NCI-H2107 treated with DMSO at 0.1 percent for 48 hours (cell line): ENCODE measurements around the gene ERO1A.

ENCODE experiments used
- DNase-seq: peaks from one replicate; lab custom pipeline; 2025; ENCODE audit not compliant: unreplicated experiment; lab: John Stamatoyannopoulos, UW

The ERO1A gene

GRCh38 chr14:52609445-52610044 is 85.8 kb downstream of the ERO1A start:
- no peak for DNase-seq

- no peak for DNase-seq
Observed at GRCh38 chr14:52607061-52607460, 88.3 kb downstream of the ERO1A start.

DNA sequence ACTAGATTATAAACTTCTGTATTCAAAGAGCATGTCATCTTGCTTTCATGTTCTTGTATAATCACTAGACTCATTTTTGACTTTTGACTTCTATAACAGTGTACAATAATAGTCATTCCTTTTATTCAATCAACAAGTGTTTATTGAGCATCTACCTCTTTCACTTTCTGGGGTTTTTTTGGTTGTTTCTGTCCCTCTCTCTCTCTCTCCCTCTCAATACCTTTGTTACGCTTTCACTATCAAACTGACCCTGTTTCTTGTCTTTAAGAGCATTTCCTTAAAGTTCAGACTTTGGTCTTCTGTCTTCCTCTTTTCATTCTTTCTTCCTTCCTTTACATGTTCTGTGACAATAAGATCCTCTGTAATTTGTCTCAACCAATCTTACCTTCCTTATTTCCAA is 93.2 kb downstream of the ERO1A start:
- no peak for DNase-seq

DNA sequence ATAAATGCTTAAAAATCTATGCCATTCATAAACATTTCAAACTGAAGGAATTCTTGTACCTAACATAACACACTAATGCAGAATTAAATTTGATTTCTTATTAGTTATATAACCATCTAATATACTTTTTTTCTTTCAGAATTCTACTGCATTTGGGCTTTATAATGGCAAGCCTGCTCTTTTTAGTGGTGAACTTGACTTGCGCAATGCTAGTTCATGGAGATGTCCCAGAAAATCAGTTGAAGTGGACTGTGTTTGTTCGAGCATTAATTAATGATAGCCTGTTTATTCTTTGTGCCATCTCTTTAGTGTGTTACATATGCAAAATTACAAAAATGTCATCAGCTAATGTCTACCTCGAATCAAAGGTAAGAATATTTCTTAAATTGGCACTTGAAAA is 95.4 kb downstream of the ERO1A start:
- no peak for DNase-seq

GRCh38 chr14:52598568-52598967 is 96.8 kb downstream of the ERO1A start:
- DNase-seq: no peak

DNA sequence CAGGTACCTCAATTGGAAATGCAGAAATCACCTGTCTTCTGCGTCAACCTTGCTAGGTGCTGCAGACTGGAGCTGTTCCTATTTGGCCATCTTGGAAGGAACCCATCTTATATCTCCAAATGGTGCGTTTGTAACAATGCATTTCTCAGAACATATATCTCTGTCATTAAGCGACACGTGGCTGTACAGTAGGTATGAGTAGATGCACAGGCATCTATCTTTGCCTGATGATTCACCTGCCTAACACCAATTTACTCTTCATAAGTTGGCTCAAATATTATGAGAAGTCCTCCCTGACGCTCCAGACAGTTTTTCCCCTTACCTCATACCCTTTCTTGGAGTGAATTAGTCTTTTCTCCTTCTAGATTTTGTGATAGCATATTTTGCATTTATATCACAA is 98.5 kb downstream of the ERO1A start:
- no peak for DNase-seq

DNA sequence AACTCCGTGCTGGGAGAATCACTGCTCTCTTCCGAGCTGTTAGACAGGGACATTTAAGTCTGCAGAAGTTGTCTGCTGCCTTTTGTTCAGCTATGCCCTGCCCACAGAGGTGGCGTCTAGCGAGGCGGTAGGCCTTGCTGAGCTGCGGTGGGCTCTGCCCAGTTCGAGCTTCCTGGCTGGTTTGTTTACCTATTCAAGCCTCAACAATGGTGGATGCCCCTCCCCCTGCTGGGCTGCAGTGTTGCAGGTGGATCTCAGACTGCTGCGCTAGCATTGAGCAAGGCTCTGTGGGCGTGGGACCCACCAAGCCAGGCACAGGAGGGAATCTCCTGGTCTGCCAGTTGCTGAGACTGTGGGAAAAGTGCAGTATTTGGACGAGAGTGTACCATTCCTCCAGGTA is 99.0 kb downstream of the ERO1A start:
- no peak for DNase-seq

DNA sequence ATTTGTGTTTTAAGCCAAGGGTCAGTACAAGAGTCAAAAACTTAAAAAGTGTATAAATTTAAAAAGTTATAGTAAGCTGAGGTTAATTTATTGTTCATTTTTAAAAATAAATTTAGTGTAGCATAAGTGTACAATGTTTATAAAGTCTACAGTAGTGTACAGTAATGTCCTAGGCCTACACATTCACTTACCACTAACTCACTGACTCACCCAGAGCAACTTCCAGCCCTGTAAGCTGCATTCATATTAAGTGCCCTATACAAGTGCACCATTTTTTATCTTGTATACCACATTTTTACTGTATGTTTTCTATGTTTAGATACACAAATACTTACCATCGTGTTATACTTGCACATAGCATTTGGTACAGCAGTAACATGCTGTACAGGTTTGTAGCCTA is 105.0 kb downstream of the ERO1A start:
- DNase-seq: no peak
